SKM-1 (cell line): ENCODE measurements around the gene CAPN5.
A peak's percentile ranks its signal among the peaks of the same experiment; 100 is the strongest.

Experiments used
- DNase-seq: peaks from one replicate; lab custom pipeline; 2025; ENCODE audit not compliant: unreplicated experiment; lab: John Stamatoyannopoulos, UW

CAPN5 gene

DNA sequence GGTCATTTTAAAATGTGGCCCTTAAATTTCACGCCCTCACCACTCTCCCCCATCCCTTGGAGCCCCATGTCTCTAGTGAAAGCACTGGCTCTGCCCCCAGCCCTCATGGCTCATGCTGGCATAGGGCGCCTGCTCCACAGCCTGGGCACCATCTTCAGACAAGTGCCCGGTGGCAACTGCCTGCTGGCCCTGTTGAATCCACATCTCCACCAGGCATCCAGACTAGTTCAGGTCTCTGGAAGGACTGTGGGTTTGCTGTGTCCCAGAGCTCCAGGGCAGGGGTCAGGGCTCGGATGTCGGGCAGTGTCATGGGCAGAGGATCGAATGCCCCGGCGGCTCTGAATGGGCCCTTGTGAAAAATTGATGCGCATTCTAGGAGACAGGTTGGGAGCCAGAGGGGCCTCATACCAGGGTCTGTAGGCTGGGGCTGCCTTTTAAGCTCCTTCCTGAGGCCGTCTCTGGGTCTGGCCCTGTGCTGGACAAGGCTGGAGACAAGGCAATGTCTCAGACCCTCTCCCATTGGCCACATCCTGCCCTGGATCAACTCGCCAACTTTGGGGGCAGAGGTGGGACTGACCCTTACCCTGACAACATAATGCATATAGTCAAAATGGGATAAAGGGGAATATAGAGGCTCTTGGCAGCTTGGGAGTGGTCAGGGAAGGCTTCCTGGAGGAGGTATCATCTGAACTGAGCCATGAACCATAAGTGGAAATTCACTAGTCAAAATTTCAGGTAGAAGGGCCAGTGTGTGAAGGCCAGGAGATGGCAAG lies 62.5 kb downstream of the CAPN5 start:
- no peak for DNase-seq

GRCh38 chr11:77129842-77130756 lies 63.3 kb downstream of the CAPN5 start:
- no peak for DNase-seq

DNA sequence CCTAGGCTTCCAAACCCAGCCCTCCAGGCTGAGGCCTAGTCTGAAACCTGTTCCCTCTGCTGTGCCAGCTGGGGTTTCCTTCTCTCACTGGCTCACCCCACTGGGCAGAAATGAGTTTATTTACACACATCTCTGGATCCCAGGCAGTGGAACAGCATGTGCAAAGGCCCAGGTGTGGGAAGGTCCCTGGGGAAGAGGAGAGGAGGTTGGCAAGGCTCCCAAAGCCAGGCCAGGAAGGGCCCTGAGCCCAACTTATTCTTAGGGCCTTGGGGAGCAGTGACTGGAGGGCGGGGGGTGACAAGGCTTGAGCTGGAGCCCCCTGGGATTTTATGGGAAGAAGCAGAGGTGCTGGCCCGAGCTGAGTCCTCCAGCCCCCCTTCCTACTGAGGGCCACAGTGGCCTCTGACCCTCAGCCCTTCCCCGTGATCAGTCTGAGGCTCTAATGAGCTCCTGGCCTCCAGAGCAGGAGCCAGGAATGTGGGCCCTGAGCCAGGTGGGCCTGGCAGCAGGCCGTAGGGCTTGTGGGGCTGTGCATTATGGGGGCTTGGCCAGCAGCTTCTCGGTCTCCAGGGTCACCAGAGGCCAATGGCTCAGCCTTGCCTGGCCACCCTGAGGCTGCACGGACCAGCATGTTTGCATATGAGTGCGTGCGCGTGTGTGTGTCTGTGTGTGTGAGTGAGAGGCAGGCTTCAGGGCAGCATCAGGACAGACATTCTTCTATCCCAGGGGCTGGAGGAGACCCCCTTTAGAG lies 64.2 kb downstream of the CAPN5 start:
- DNase-seq: no peak

- no peak for DNase-seq
Observed at GRCh38 chr11:77131560-77131959, 64.8 kb downstream of the CAPN5 start.

GRCh38 chr11:77135069-77135468 lies 68.3 kb downstream of the CAPN5 start:
- no peak for DNase-seq

DNA sequence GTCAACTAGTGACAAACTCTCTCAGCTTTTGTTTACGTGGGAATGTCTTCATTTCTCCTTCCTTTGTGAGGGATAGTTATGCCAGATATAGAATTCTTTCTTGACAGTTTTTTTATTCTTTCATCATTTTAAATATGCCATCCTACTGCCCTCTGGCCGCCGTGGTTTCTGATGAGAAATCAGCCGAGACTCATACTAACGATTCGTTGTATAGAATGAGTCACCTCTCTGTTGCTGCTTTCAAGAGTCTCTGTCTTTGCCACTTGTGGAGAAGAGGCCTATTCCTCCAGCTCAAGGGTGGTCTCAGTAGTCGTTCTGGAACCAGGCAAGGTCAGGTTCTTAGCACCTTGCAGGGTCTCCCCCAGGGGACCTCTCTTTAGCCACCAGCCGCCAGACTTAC lies 69.3 kb downstream of the CAPN5 start:
- no peak for DNase-seq

DNA sequence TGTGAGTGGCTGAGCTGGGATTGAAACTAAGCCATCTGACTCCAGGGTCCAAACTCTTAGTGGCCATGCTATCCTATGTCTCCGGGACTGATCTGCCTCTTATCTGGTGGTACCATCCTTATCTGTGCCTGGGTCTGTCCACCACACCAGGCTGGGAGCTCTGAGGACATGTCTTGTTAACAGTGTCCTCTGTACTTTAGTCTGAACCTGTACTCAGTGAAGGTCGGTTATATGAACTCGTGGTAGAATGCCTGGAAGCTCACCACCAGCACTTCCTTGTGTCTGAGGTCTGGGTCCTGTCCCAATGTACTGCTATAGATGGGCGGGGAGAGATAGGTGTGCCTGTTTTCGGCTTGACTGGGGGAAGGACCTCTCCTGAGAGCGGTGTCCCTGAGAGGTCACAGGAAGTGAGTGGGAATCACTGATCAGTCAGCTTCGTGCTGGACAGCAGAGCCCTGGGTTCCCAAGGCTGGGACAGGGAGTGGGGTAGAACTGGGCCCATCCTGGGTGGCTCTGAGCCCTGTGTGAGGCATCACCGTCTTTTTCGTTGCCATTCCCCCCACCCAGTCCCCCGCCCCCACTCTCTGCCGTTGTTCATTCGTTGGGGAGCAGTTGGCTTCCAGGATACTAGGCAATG lies 70.1 kb downstream of the CAPN5 start:
- DNase-seq: no peak

- DNase-seq: no peak
Observed at GRCh38 chr11:77137421-77137820, 70.7 kb downstream of the CAPN5 start.

DNA sequence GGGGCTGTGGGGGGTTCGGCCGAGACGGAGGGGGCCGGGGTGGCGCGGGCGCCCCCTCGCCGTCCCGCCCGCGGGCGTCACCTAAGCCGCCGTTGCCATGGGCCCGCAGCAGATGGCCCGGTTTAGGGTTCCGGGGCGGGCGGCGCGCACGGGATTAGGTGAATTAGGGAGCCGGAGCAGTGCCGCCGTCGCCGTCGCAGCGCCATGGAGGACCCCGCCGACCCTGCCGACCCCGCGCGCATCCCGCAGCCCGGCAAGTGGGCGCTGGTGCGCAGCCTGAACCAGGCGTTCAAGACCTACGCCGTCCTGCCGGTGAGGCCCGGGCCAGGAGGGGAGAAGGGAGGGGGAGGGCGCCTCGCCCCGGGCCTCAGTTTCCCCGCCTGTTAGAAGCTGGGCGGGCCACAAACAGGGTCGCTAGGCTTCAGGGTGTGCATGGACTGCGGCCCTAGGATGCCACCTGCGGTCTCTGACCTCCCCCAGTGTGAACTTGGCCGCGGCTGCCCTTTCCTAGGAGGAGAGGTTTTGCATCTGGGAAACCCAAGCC lies 71.4 kb downstream of the CAPN5 start:
- no peak for DNase-seq

DNA sequence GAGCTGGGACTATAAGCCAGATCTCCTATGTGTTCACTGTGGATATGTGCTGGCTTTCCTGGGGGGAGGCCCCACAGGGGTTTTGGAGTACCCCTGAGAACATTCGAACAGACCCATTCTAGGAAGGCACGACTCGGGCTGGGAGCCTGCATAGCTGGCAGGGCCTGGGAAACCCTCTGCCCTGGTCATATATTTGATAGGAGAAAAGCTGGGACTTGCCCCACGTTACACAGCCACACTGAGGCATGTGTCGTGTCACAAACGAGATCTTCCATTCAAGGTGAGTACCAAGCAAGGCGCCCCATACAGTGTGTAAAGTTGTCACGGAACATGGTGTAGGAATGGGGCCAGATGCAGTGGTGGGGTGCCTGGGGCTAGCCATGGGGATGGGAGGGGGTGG lies 72.4 kb downstream of the CAPN5 start:
- no peak for DNase-seq

DNA sequence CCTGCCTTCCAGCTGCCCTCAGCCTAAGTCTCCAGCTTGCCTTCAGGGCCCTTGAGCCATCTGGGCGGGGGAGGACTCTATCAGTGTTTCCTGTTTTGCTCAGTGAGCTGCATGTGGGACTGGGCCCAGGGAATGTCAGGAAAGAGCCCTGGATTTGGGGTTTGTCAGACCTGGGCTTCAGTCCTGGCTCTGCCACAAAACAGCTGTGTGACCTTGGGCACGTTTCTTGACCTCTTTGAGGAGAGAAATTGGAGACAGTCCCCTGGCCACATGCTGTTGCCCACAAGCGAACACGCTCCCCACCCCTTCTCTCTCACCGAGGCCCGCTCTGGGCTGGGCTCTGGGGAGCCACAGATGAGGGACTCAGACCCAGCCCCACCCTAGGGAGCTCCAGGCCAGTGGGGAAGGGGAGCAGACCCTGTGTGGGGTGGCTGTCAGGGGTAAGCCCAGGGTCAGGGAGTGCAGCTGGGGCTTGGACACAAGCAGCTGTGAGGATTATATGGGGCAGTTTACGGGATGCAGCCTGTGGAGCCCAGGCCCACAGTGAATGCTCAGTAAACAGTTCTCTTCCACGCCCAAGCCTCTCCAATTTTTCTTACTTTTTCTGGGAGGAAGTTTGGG lies 73.6 kb downstream of the CAPN5 start:
- DNase-seq: no peak

- no peak for DNase-seq
Observed at GRCh38 chr11:77141034-77141433, 74.3 kb downstream of the CAPN5 start.

GRCh38 chr11:77141475-77141874 lies 74.7 kb downstream of the CAPN5 start:
- DNase-seq: no peak

GRCh38 chr11:77142091-77142975 lies 75.6 kb downstream of the CAPN5 start:
- peak; percentile 15 for DNase-seq

DNA sequence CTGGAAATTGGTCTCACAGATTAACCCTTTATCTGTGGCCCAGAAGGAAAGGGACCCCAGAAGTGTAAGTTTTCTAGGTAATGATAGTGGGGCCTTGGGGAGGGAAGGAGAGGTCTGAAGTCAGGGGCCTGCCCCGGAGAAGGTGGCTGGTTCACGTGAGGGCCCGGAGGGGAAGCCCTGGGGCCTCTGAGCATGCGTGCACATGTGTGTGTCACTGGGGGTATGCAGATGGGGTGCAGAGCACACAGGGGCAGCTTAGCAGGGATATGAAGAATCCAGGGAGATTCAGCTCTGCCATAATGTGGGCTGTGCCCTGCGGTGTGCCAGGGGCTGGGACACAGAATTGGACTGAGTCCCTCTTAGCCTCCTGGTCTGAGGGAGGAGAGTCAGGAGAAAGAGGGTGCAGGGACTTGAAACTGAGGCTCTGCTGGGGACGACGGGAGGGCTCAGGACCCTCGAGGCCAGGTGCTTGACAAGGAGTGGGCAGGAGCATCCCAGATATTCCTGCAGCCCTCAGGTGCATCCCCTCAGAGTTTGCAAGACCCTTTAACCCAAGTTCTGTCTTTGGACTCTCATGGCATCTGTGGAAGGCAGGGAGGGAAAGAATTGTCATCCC lies 76.7 kb downstream of the CAPN5 start:
- DNase-seq: no peak

- no peak for DNase-seq
Observed at GRCh38 chr11:77144196-77144856, 77.6 kb downstream of the CAPN5 start.

DNA sequence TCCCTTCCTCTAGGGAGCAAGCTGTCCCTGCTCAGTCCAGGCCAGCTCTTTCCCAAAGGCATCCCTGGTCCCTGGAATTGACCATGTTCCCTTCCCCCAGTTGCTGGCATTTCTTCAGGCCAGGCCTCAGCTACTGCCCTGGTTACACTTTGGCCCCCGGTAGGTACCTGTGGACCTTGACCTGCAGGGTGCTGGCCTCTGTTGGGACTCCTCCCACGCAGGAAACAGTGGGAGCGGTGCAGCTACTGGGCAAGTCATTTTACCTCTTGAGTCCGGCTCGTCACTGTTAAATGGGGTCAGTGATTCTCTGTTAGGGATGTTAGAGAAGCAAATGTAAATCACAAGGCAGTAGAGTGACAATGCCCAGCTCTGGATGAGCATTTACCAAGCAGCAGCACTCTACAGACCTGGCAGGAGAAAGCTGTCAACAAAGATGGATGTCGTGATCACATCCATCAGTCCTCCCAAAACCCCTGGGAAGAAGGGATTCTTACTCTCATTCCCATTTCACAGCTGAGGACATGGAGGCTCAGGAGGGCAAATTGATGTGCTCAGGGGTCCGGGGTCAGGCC lies 78.2 kb downstream of the CAPN5 start:
- no peak for DNase-seq
